HG03558 (cell line): Measurements from ENCODE around the gene TMEM245.

Experiments used
- ATAC-seq: cut with Tn5 transposase; IDR thresholded peaks from one replicate; pipeline ENCODE4 v1.9.1; 2021; ENCODE audit warnings: moderate number of reproducible peaks; ENCODE audit not compliant: unreplicated experiment; ENCODE audit errors: extremely low read depth

The TMEM245 gene

DNA sequence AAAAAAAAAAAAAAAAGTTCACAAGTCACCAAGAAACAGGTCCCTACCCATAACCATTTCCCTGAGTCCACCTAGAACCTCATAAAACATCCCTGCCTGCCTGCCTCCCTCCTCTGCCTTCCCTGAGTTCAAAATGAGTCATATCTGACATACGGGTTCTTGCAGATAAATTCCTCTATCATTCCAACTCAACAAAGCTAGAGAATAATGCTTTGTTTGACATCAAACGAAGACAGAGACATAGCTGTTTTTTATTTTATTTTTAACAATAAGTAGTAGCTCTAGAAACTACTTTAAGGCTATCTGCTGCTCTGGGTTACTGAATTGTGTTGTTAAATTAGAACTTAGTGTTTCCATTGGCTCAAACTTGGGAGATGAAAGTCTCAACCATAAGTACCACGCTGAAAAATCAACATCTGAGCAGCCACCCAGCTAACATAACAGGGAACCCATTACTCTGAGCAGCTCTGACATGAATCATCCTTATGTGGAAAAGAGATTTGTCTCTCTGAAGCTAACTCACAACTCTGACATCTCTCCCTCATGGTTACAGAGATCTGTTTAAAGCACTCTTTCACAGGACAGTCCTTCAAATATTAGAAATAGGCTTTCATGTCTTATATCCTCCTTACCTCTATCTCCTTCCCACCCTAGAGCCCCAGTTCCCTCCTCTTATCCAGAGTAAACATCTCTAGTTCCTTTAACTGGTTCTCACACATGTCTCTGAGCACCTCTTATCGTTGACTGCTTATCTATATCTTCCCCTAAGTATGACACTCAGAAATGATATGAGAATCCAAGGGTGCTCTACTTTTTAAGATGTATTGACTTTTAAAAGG is 12.1 kb downstream of the TMEM245 start:
- ATAC-seq: no peak

DNA sequence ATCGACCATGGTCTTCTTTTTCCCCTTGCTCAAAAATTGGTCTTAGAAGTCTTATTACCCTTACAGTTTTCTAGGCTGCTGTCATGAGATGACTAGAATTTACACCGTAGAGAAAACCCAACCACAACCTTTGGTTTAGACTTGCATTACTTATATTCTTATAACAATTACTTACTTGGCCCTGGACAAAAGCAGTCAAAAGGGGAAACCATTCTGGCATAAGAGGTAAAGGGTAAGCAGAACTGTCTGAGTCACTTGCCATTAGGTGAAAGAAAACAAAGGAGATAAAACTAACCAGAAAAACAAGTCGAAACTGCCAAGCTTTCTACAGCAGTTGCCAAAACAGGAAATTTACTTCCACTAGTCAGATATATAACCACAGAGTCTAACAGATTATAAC is 17.9 kb downstream of the TMEM245 start:
- ATAC-seq: peak; percentile 82

DNA sequence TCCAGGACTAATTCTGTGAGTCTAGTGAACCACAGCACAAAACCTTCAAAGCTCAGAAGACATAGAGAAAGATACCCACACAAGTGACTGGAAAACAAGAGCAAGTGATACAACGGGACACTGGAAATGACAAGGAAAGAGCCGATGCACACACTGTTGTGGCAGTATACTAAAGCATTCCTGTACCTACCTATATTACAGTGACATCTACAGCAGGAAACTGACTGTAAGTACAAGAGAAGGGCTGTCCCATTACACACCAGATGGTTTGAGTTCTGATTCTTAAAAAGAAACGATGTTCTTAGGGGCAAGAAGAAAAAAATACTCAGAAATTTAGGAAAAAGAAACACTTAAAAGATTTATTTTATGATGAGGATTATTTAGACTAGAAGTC is 18.5 kb downstream of the TMEM245 start:
- no peak for ATAC-seq

DNA sequence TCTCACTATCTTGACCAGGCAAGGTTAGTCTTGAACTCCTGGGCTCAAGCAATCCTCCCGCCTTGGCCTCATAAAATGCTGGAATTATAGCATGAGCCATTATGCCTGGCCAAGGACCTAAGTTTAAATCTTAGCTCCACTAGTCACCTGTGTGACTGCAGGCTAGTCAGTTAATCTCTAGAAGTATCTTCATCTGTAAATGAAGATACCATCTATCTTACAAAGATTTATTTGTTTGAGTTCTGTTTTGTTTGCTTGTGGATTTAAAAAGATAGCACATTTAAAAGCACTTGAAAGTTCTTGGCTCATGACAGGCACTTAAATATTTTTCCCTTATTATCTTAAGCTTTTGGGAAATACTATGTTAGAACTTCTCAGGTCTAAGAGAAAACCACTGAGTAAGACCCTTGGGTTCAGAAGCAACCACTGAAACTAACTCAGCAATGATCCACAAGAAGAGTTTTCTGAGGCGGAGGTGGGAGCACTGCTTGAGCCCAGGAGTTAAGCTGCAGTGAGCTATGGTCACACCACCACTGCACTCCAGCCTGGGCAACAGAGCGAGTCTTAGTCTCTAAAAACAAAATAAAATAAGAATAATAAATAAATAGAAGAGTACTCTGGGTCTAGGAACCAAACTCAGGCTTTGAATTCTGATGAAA is 19.1 kb downstream of the TMEM245 start:
- no peak for ATAC-seq

DNA sequence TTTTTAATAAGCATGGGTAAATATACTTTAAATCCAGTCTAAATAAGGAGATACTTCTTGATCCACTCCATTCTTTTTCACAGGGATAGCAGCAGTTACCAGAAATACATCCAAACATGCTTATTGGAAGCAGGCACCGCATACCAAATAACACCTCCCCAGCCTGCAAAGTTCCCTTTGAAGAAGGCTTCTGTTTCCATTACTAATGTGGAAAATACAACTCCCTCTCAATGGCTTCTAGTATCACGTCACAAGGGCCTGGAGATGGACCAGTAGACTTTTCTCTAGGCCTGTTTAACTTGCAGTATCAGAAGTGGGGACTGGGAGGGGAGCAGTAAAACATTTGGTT is 20.8 kb downstream of the TMEM245 start:
- no peak for ATAC-seq

DNA sequence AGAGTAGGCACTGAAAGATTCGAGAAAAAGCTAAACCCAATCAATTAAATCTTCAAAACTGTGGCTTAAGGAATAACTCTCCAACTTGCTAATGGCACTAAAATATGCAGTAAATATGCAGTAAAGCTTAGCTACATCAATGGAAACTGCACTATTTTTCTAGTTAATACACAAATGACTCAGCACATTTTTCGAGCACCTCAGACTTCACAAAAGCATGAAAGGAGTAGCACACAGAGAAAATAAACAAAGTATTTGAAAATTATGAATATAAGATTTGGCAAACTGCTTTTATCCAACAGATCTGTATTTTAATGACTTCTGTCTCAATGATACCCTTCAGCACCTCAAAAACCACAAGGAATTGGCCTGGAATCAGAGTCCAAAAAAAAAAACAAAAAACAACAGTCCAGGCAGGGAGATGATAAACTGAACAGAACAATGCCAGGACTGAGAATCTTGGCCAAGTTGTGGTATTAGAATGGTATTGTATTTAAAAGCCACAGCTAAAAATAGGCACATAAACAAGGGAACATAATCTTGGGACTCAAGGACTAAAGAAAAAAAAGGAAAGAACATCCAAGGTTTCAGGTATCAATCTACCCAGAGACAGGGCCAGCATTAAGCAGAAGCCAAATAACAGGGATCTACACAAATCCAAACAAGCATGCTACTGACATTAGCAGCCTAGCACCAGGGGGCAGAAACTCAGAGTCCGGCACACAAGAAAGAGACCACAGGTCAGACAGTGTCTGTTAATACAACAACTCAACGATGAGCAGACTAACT is 21.4 kb downstream of the TMEM245 start:
- no peak for ATAC-seq

DNA sequence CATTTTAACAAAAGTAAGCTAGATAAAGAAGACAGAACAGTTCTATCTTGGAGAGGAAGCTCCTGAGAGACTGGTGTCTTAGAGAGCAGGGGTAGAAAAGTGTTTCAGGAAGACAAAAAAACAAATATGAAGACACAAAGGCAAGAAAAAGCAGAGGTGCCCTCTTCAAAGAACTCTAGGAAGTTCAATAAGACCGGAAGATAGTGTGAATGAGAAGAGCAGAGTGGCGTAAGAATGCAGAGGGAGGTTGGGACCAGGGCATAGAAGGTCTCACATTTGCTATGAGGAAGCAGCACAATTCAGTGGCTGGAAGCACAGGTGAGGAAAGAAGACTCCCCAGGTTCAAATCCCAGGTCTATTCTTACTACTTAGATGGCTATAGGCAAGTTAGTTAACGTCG is 22.6 kb downstream of the TMEM245 start:
- ATAC-seq: no peak

DNA sequence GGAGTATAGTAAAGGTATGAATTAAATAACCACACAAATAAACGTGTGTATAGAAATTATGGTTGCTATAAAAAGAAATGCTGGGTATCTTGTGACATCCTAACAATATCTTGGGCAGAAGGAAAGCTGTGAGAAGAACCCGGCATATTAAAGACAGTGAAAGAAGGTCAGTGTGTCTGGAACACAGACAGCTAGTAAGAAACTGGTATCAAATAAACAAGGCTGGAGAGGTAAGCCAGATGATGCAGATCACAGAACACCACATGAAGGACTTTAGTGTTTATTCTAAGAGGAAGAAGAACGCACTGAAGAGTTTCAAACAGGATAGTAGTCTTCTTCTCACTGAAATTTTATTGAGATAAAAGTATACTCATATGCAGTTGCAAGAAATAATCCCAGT is 24.4 kb downstream of the TMEM245 start:
- ATAC-seq: no peak

DNA sequence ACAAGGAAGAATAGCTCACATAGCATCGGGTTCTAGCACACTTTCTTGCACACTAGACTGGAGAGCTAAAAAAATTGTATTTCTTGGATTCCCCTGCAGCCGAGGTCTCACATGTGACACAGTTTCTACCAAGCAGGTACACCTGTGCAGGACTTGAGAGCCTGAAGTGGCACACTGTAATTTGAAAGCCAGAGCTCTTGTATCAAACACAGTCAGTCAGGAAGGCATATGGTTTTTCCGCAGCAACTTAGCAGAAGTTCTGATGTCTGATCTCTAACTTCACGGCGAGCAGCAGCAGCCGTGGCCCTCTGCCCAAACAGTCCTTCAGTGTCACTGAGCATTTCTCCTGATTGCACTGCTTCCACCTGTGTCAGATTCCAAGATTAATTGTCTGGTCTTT is 25.5 kb downstream of the TMEM245 start:
- ATAC-seq: no peak

DNA sequence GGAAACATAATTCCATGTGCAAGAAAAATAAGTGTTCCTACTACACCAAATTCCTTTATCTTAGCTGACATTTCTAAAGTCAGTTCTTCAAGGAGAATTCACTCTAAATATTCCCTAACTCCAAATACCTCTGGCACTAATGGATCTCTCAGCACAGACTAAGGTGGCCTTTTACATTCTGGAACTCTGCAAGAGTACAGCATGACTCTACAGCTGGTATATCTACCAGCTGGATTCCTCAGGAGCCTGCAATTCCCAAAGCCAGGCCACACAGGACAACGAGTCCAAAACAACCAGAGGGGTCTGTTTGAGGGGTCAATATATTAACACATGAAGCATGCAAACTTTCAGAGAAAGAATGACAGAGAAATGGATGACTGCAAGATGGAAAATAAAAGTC is 27.2 kb downstream of the TMEM245 start:
- no peak for ATAC-seq

DNA sequence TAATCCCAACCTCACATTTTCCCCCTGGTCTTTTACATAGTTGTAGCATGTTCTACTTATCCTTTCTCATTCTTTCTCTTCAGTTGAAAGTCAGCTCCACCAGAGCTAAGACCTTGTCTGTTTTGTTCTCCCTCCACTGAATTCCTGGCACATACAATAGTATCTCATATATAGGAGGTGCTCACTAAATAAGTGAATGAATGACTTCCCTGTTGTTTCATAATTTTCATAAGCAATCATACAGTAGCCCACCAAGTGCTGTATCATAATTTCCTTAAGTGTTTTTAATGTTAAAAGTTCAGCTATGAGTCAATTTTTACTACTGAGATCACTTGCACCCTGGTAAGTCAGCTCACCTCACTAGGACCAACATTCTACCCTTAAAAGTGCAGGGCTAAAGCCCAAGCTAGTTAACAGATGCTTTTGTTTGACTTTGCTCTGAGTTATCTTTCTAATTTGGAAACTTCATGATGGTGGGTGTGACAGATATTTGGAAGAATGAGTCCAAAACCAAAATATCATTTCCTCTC is 27.6 kb downstream of the TMEM245 start:
- no peak for ATAC-seq

DNA sequence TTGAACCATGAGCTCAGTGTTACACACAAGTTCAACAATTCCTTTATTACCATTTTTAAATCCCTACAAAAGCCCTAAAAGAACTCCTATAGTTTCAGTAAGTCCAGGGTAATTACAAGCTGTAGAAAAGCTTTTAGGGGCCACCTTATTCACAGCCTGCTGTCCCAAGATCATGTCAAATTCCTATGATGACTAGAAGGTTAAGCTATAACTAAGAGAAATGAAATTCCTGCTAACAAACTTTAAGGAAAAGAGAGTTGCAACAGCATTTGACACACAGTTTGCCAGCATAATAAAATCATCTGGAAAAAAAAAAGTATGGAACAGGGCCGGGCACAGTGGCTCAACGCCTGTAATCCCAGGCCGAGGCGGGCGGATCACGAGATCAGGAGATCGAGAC is 31.5 kb downstream of the TMEM245 start:
- ATAC-seq: no peak

DNA sequence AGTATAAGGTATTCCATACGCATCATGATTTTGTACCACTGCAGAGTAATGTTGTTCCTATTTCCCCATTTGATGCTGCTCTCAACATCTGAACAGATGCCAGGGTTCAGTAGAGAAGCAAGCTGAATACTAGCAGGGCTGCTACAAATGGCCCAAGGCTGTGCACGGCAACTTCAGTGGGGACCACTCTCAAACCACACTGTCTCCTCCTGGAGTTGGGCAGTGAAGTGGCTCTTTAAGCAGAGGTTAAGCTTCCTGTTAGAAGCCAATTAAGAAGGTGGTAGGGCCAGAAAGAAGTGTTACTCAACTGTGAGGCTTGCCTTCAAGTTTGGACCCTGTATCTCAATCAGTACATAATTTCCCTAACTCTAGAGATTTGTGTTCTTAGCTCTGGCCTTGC is 32.0 kb downstream of the TMEM245 start:
- ATAC-seq: no peak

DNA sequence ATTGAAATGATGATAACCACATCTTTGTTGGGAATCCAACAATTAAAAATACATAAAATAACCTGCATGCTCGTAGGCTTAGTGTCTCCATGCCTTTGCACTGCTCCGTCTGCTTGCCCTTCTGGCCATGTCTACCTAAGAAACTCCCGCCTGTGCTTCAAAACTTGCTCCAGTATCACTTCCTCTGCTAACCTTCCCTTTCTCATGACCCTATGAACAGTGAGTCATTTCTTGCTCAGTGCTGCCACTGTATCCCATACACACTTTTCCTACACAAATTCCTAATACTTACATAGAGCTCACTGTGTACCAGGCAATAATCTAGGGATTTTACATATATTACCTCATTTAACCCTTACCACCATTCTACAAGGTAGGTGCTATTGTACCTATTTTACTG is 33.5 kb downstream of the TMEM245 start:
- peak; percentile 49 for ATAC-seq

DNA sequence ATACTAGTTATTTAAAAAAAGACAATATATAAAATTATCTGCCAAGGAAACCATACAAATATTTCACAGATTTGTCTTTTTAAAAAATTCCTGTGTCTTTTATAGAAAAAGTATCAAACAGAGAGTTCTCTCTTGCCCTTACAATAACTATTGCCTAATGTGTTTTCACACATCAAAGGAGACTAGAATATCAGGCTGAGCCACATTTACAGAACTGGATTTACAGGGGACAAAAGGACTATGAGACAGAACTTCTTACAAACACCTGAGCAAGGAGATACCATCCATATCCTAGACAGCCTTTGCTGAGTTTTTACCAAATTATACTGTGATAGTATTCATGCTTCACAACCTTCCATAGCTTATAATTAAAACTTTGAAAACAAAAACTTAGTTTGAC is 34.2 kb downstream of the TMEM245 start:
- no peak for ATAC-seq

DNA sequence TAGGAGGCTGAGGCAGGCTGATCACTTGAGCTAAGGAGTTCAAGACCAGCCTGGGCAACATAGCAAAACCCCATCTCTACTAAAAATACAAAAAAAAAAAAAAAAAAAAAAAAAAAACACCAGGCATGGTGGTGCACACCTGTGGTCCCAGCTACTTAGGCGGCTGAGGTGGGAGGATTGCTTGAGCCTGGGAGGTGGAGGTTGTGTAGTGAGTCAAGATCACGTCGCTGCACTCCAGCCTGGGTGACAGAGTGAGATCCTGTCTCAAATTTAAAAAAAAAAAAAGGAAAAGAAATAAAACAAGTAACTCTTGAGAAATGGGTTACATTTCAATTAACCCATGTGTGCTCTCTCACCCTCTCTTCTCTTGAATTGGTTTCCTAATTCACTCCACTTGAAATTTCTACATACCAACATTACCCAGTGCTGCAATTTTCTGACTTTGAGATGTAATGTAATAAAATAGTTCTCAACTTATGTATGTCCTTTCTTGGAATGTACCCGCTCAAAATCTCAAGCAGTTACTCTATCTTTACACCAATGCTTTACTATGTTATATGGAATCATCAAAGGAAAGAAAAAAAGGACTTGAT is 35.8 kb downstream of the TMEM245 start:
- no peak for ATAC-seq

DNA sequence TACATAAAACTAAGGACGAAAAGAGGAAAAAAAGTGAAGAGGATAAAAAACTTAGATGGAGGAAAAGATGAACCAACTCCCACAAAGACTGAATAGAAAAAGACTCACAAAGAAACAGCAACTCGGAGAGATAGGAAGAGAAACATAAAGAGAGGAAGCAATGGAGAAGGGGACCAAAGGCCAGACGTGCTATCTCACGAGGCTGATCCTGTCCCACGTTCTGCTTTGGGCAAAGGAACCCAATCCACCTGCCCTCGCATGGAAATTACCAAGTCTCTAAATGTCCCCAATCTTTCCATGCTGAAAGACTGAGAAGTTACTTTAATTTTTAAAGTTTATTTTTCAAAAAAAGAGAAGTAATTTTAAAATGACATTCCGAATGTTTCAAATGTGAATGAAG is 36.6 kb downstream of the TMEM245 start:
- no peak for ATAC-seq

DNA sequence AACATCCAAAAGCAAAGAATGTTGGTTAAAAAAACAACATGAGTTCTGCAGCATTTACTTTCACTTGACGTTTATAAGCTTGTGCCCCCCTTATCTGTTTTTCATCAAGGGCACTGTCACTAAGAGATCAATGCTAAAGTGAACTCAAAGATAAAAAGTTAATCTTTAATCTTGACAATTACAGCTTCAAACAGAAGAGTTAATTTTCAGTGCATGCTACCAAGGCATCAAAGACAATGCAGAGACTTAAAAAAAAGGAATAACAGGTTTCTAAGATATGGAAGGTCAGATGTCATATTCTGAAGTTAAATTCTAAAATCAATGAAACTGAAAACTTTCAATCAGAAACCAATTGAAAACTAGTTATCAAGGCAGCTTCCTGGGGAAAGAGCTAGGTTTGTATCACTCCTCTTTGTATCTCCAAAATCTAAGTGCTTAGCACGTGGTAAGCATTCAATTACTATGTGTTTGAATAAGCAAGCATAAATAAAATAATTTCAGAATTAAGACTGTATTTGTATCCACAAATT is 37.6 kb downstream of the TMEM245 start:
- no peak for ATAC-seq

DNA sequence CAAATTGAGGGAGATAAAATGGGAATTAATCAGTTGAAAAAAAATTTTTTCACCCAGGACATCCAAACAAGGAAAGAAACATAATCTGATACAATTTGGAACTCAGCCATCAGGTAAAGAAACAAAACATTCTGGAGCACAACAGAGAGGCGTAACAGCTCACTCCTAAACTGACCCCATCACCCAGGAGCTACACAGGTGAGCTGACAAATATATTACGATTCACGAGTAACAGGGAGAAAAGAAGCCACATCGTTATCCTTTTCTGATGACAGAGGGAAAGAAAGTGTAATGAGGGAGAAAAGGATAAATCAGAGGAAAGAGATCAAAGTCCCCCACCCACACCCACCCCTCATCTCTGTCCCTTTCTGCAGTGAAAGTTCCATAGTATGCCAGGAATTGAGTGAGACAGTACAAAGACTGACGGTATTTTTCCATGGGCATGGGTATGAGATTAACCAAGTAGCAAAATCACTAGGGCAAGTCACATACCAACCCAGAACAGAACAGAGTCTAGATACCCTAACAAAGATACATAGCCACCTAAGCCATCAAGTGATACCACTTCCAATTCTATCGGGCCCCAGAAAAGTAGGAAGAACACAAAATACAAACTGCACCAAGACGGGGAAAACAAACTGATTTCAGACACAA is 45.4 kb downstream of the TMEM245 start:
- no peak for ATAC-seq
